Measurements from ENCODE around the gene SLC45A3.

GRCh38 chr1:205619376-205619775 lies 60.9 kb downstream of the SLC45A3 start:
- no peak for TF ChIP-seq POLR2A (IDR thresholded peaks at IDR 0.05)
- no peak for TF ChIP-seq CTCF (IDR thresholded peaks at IDR 0.05)
